Transverse colon (tissue), 4 donors: Measurements from ENCODE around the gene ARHGAP18. TPM values are rescaled to one million over a fixed set of nuclear protein-coding genes. Genes with fewer than 3 reads are reported as not detected.

Source experiments
- DNase-seq: peaks from one replicate; pipeline ENCODE4 v3.0.0-alpha.2; 2019
- H3K27ac ChIP-seq, 4 donors: fragments of 200-600 bp; sonication (generic); 2 replicates each; pipeline ENCODE4 v1.5.1; 2016 to 2018; ENCODE audit warnings: inconsistent platforms in 4 of 4
- H3K27me3 ChIP-seq: fragments of 200-600 bp; sonication (generic); 2 replicates; pipeline ENCODE4 v1.5.1; 2017; ENCODE audit warnings: inconsistent platforms
- H3K36me3 ChIP-seq, 4 donors: fragments of 200-600 bp; sonication (generic); 2 replicates each; pipeline ENCODE4 v1.5.1; 2017 to 2019; ENCODE audit warnings: inconsistent platforms in 4 of 4
- H3K4me1 ChIP-seq, 4 donors: fragments of 200-600 bp; sonication (generic); 2 replicates each; pipeline ENCODE4 v1.5.1; 2017 to 2020; ENCODE audit warnings: inconsistent platforms in 4 of 4
- H3K4me3 ChIP-seq, 4 donors: fragments of 200-600 bp; sonication (generic); 1 replicate in 1 of 4; 2 replicates in 3 of 4; pipeline versions ENCODE4 v1.5.1 to v1.6.1; 2017 to 2019; ENCODE audit warnings: inconsistent platforms in 4 of 4
- H3K9me3 ChIP-seq, 2 donors: fragments of 200-600 bp; sonication (generic); 2 replicates each; pipeline ENCODE4 v1.5.1; 2017 to 2019; ENCODE audit warnings: inconsistent platforms in 2 of 2
- CTCF ChIP-seq, 5 experiments: fragments of 200-600 bp in 3 of 5; fragments of 450-650 bp in 2 of 5; sonication (generic) in 3 of 5; IDR thresholded peaks; 1 replicate in 2 of 5; 2 replicates in 3 of 5; pipeline ENCODE4 v1.5.1; 2016 to 2017; ENCODE audit warnings: antibody characterized with exemption in 5 of 5, inconsistent platforms in 3 of 5, mild to moderate bottlenecking in 2 of 5, moderate library complexity in 1 of 5
- EP300 ChIP-seq: sonication (generic); formaldehyde crosslinking; IDR thresholded peaks from one replicate; pipeline ENCODE4 v1.6.1; 2017; ENCODE audit warnings: antibody characterized with exemption, low read depth
- POLR2A ChIP-seq: fragments of 450-650 bp; IDR thresholded peaks from one replicate; pipeline ENCODE4 v1.6.1; 2016; ENCODE audit warnings: antibody characterized with exemption, mild to moderate bottlenecking, moderate library complexity
- POLR2AphosphoS5 ChIP-seq, 3 donors: sonication (generic); formaldehyde crosslinking; IDR thresholded peaks; one replicate each; pipeline ENCODE4 v1.6.1; 2016; ENCODE audit warnings: antibody characterized with exemption in 3 of 3
- WGBS, 2 donors: methylation state at CpG; one replicate each; pipeline ENCODE4 v1.1.5; 2018; ENCODE audit warnings: low coverage in 1 of 2; 5-methylcytosine and 5-hydroxymethylcytosine counted together
- in situ Hi-C, 4 donors: fragments of 200-750 bp; cut with MboI; loops; one replicate each; pipeline versions ENCODE4 v1.15.0 to v1.15.1; 2017; ENCODE audit warnings: low sequenced_read_pairs in 3 of 4, low pct_ligation_motif_present in 1 of 4, low pct_unique_long_range_greater_than_20kb in 1 of 4
- intact Hi-C: fragments of 100-400 bp; cut with DNase I; formaldehyde crosslinking; loops from one replicate; pipeline ENCODE4 v1.15.1; 2023; ENCODE audit warnings: low total_unique reads
- total RNA-seq, 4 donors: library from RNA; depleted of rRNA; stranded (reverse); fragments of >200 nt; gene quantifications; one replicate each; pipeline ENCODE4 v1.1.0, GENCODE V29; 2016

ARHGAP18 gene
- total RNA-seq, 4 donors from 2014 or later, result 5.2 to 21.8 (median 13.0) TPM

- in situ Hi-C loops, result no loop called here
- H3K36me3 ChIP-seq, result no peaks in the 10 kb centered on the region
- TF ChIP-seq POLR2A (no peak), CTCF (IDR thresholded peaks at IDR 0.05) (no peak), EP300 (no peak), POLR2AphosphoS5 (IDR thresholded peaks at IDR 0.05) (no peak)
- no peaks in the 10 kb centered on the region for H3K9me3 ChIP-seq
- peaks cover 0 to 23% (median 10%) of the 10 kb centered on the region in 4 donors for H3K4me1 ChIP-seq
- no peak overlapping the region for H3K4me3 ChIP-seq
- H3K27ac ChIP-seq, result no peak overlapping the region
- no peaks in the 10 kb centered on the region for H3K27me3 ChIP-seq
- intact Hi-C loops, result no loop called here
- no peak for DNase-seq
- 78 to 93% methylated on average over 3 to 4 of the region's 4 CpGs for WGBS, 2 donors
Measured at GRCh38 chr6:129662980-129663431, 47.0 kb downstream of the ARHGAP18 start.

GRCh38 chr6:129662406-129662766, 47.6 kb downstream of the ARHGAP18 start:
- DNase-seq, result no peak
- TF ChIP-seq CTCF (IDR thresholded peaks at IDR 0.05) (no peak), EP300 (no peak), POLR2A (no peak), POLR2AphosphoS5 (IDR thresholded peaks at IDR 0.05) (no peak)
- Histone ChIP-seq H3K27me3 (no peaks in the 10 kb centered on the region), H3K27ac (peak overlapping the region in 2 of 4 donors; percentile 8 to 41), H3K4me3 (no peak overlapping the region), H3K4me1 (peaks cover 0 to 18% (median 10%) of the 10 kb centered on the region in 4 donors), H3K9me3 (no peaks in the 10 kb centered on the region), H3K36me3 (no peaks in the 10 kb centered on the region)
- WGBS, 2 donors, result 34% methylated on average over 2 of the region's 2 CpGs; no CpG with 5 or more reads in 1 of the 2 donors
- intact Hi-C loops (no loop called here), in situ Hi-C loops (no loop called here)

GRCh38 chr6:129661536-129662405, 48.2 kb downstream of the ARHGAP18 start:
- no peak for DNase-seq
- intact Hi-C loops (no loop called here), in situ Hi-C loops (no loop called here)
- no peak for TF ChIP-seq POLR2AphosphoS5 (IDR thresholded peaks at IDR 0.05)
- no peak for TF ChIP-seq POLR2A
- no peak for TF ChIP-seq CTCF (IDR thresholded peaks at IDR 0.05)
- no peak for TF ChIP-seq EP300
- H3K27ac ChIP-seq, result peak overlapping the region in 2 of 4 donors; percentile 8 to 41
- H3K9me3 ChIP-seq, result no peaks in the 10 kb centered on the region
- H3K27me3 ChIP-seq, result no peaks in the 10 kb centered on the region
- peaks cover 0 to 17% (median 10%) of the 10 kb centered on the region in 4 donors for H3K4me1 ChIP-seq
- WGBS, 2 donors, result 77 to 87% methylated on average over 3 to 7 of the region's 7 CpGs
- no peaks in the 10 kb centered on the region for H3K36me3 ChIP-seq
- no peak overlapping the region for H3K4me3 ChIP-seq

GRCh38 chr6:129660346-129660676, 49.7 kb downstream of the ARHGAP18 start:
- in situ Hi-C loops, result no loop called here

More at GRCh38 chr6:129660346-129660676, 49.7 kb downstream of the ARHGAP18 start:
- no peak for TF ChIP-seq POLR2AphosphoS5 (IDR thresholded peaks at IDR 0.05)
- TF ChIP-seq CTCF (IDR thresholded peaks at IDR 0.05), result no peak
- no peak for TF ChIP-seq POLR2A
- TF ChIP-seq EP300, result no peak
- no peaks in the 10 kb centered on the region for H3K36me3 ChIP-seq
- H3K4me1 ChIP-seq, result peaks cover 9 to 22% (median 11%) of the 10 kb centered on the region in 4 donors
- no peaks in the 10 kb centered on the region for H3K9me3 ChIP-seq
- intact Hi-C loops, result no loop called here
- no peak overlapping the region for H3K4me3 ChIP-seq
- WGBS, 2 donors, result 86 to 95% methylated on average over 2 of the region's 2 CpGs
- H3K27me3 ChIP-seq, result no peaks in the 10 kb centered on the region
- H3K27ac ChIP-seq, result peak overlapping the region in 1 of 4 donors; percentile 27
- DNase-seq, result no peak
